ENCODE measurements around the gene KIT.

KIT gene

GRCh38 chr4:54661169-54661568, 3.4 kb downstream of the KIT start:
- no peak for DNase-seq (ENCODE audit: low read depth)

GRCh38 chr4:54661686-54662085, 3.9 kb downstream of the KIT start:
- no peak for DNase-seq (ENCODE audit: low read depth)

GRCh38 chr4:54662123-54662522, 4.4 kb downstream of the KIT start:
- no peak for DNase-seq (ENCODE audit: low read depth)

- DNase-seq (ENCODE audit: low read depth) = no peak
These were observed 5.3 kb downstream of the KIT start for GRCh38 chr4:54662901-54663585.

GRCh38 chr4:54664400-54664799, 6.6 kb downstream of the KIT start:
- DNase-seq (ENCODE audit: low read depth) = no peak

GRCh38 chr4:54668014-54668611, 10.4 kb downstream of the KIT start:
- DNase-seq (ENCODE audit: low read depth) = no peak

GRCh38 chr4:54669831-54670230, 12.1 kb downstream of the KIT start:
- DNase-seq (ENCODE audit: low read depth) = no peak

- DNase-seq (ENCODE audit: low read depth) = no peak
These were observed 18.1 kb downstream of the KIT start for GRCh38 chr4:54675721-54676461.

- no peak for DNase-seq (ENCODE audit: low read depth)
These were observed 18.9 kb downstream of the KIT start for GRCh38 chr4:54676658-54677057.

GRCh38 chr4:54677416-54677815, 19.7 kb downstream of the KIT start:
- DNase-seq (ENCODE audit: low read depth) = no peak

- DNase-seq (ENCODE audit: low read depth) = no peak
These were observed 20.3 kb downstream of the KIT start for GRCh38 chr4:54677853-54678650.

- no peak for DNase-seq (ENCODE audit: low read depth)
These were observed 21.1 kb downstream of the KIT start for GRCh38 chr4:54678826-54679225.

- no peak for DNase-seq (ENCODE audit: low read depth)
These were observed 22.1 kb downstream of the KIT start for GRCh38 chr4:54679813-54680212.

GRCh38 chr4:54683616-54684346, 26.0 kb downstream of the KIT start:
- peak; percentile 28 for DNase-seq (ENCODE audit: low read depth)

- no peak for DNase-seq (ENCODE audit: low read depth)
These were observed 28.1 kb downstream of the KIT start for GRCh38 chr4:54685810-54686209.

- no peak for DNase-seq (ENCODE audit: low read depth)
These were observed 30.4 kb downstream of the KIT start for GRCh38 chr4:54687887-54688841.

GRCh38 chr4:54695337-54695736, 37.6 kb downstream of the KIT start:
- no peak for DNase-seq (ENCODE audit: low read depth)

- DNase-seq (ENCODE audit: low read depth) = no peak
These were observed 38.0 kb downstream of the KIT start for GRCh38 chr4:54695788-54696187.

GRCh38 chr4:54696649-54697048, 38.9 kb downstream of the KIT start:
- DNase-seq (ENCODE audit: low read depth) = no peak

- DNase-seq (ENCODE audit: low read depth) = no peak
These were observed 43.2 kb downstream of the KIT start for GRCh38 chr4:54700986-54701385.

GRCh38 chr4:54703182-54703581, 45.4 kb downstream of the KIT start:
- DNase-seq (ENCODE audit: low read depth) = no peak

Measured in activated gamma-delta T cell treated with anti-CD3 and anti-CD28 coated beads, Interleukin-2, amount 50 U/mL, for 16 hours (primary cell).